Small intestine (tissue), 7 donors: Measurements from ENCODE around the gene NRCAM. TPM values are rescaled to one million over a fixed set of nuclear protein-coding genes. Genes with fewer than 3 reads are reported as not detected.
A peak's percentile ranks its signal among the peaks of the same experiment; 100 is the strongest.

Experiments used
- DNase-seq, 2 donors: peaks; one replicate each; pipeline versions ENCODE4 v3.0.0 to v3.0.0-alpha.2; 2013
- FAIRE-seq: peaks from 2 replicates; lab custom pipeline; 2012; peaks lifted over from hg19 to GRCh38; lab: Jason Lieb, UNC
- H3K27ac ChIP-seq, 3 donors: one replicate each; pipeline ENCODE4 v1.5.1; 2013; ENCODE audit warnings: low read length in 2 of 3, mild to moderate bottlenecking in 2 of 3, control low read depth in 1 of 3, inconsistent platforms in 1 of 3, low read depth in 1 of 3, moderate library complexity in 1 of 3
- H3K27me3 ChIP-seq, 3 donors: one replicate each; pipeline ENCODE4 v1.6.1; 2013; ENCODE audit warnings: low read length in 3 of 3, inconsistent platforms in 1 of 3; ENCODE audit not compliant: control insufficient read depth in 3 of 3, insufficient read depth in 3 of 3
- H3K36me3 ChIP-seq, 3 donors: one replicate each; pipeline ENCODE4 v1.6.1; 2013; ENCODE audit warnings: low read length in 3 of 3, inconsistent platforms in 1 of 3, low read depth in 1 of 3, mild to moderate bottlenecking in 1 of 3, moderate library complexity in 1 of 3; ENCODE audit not compliant: control insufficient read depth in 3 of 3, insufficient read depth in 2 of 3
- H3K4me1 ChIP-seq, 3 donors: one replicate each; pipeline ENCODE4 v1.6.1; 2013; ENCODE audit warnings: low read length in 2 of 3, inconsistent platforms in 1 of 3, low read depth in 1 of 3, mild to moderate bottlenecking in 1 of 3, moderate library complexity in 1 of 3; ENCODE audit not compliant: control insufficient read depth in 3 of 3, insufficient read depth in 2 of 3
- H3K4me3 ChIP-seq, 3 donors: one replicate each; pipeline ENCODE4 v1.5.1; 2013; ENCODE audit warnings: low read length in 3 of 3, control low read depth in 1 of 3, inconsistent platforms in 1 of 3, low read depth in 1 of 3, mild to moderate bottlenecking in 1 of 3, moderate library complexity in 1 of 3
- H3K9me3 ChIP-seq, 2 donors: one replicate each; pipeline ENCODE4 v1.6.1; 2013; ENCODE audit warnings: low read depth in 1 of 2, low read length in 1 of 2; ENCODE audit not compliant: control insufficient read depth in 2 of 2, insufficient read depth in 1 of 2
- WGBS, 3 donors: extraction: QIAGEN DNeasy Blood & Tissue Kit; methylation state at CpG; one replicate each; pipeline ENCODE4 v1.1.7; 2013; 5-methylcytosine and 5-hydroxymethylcytosine counted together
- polyA plus RNA-seq, 4 donors: library from polyadenylated mRNA; stranded (reverse) in 3 of 4; unstranded in 1 of 4; fragments of 200-250 nt in 3 of 4; fragments of 120-200 nt in 1 of 4; gene quantifications; one replicate each; pipeline versions ENCODE4 v1.2.1 to v1.2.3, GENCODE V29; 2013
- donor health status: healthy with polysubstance abuse.
- donor health status: control.
- donor health status: control.
- donor health status: Bipolar disorder and iron deficiency.
- donor health status: healthy.

NRCAM gene
- polyA plus RNA-seq, 4 donors, result 0.27 to 6.8 (median 1.4) TPM

DNA sequence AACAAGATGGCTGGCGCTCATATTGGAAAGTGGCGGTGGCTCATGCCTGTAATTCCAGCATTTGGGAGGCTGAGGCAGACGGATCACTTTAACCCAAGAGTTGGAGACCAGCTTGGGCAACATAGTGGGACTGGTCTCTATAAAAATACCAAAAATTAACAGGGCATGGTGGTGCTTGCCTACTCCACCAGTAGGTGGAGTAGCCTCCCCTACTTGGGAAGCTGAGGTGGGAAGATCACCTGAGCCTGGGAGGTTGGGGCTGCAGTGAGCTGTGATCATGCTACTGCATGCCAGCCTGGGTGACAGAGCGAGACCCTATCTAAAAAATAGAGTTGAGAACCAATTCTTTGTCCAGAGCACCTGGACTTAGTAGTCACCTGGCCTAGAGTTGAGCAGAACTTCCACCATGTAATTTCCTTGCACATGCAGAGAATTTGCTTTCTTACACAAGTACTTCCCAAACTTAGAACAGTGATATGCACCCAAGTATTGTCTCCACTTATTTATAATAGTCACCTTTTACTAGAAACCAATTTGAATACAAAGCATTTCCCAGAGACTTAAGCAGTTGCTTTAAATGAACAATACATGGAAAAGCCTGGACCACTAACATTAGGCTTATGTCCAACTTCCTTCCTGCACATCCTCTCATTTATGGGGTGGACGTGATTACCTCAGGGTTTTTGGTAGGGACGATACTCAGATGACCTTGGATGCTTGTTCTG lies 342.0 kb downstream of the NRCAM start:
- Histone ChIP-seq H3K27ac (no peak overlapping the region), H3K27me3 (no peaks in the 10 kb centered on the region), H3K36me3 (no peaks in the 10 kb centered on the region), H3K9me3 (no peaks in the 10 kb centered on the region), H3K4me1 (peaks cover 0 to 4% (median 0%) of the 10 kb centered on the region in 3 donors), H3K4me3 (no peak overlapping the region)
- DNase-seq (peak; percentile 41 to 57), FAIRE-seq (no peak)
- WGBS, 3 donors, result 69 to 77% (median 72%) methylated on average over 6 of the region's 6 CpGs

DNA sequence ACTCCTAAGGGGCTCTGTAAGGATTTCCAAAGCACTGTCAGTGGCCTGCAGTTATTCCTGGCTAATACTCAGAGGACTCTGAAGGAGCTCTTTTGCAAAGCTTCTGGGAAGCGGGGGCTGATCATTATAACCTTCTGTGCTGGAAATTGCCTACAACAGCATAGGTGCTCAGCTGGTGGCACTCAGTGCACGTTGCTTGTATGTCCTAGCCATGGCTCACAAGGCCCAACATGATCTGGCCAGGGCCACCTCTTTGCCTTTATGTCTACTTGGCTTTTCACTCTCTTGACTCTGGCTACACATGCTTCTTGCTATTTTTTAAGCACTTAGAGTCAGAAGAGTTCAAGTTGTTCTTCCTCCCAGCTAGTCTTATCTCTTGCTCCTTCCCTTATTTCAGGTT lies 343.6 kb downstream of the NRCAM start:
- no peak for FAIRE-seq

DNA sequence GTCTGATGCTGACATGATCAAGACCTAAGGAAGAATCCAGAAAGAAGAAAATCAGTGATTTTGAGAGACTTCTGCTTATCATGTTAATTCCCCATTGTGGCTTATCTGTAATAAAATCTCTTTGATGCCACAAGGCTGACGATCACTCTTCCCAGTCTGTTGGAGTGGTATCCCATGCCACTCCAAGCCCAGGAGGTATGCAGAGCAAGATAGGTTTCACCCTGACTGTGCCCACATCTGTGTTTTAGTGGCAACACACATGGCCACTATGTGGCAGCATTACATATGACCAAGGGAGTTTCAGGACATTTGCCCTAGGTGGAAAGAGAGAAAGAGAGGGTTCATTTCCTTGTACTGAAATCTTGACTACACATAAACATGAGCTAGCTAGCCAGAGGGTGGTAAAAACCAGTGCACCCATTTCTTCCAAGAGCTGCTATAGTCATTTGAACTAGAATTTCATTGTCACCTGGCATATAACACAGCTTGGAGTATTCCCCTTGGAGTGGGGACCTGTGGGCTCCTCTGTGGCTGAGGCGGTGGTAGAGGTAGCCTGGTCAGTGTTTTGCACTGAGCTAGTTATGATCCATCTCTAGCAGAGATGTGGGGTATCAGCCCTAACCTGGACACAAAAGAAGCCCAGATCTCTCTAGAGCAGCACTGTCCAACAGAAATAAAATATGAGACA lies 346.9 kb downstream of the NRCAM start:
- Histone ChIP-seq H3K4me3 (no peak overlapping the region), H3K27me3 (no peaks in the 10 kb centered on the region), H3K9me3 (no peaks in the 10 kb centered on the region), H3K27ac (peak overlapping the region in 1 of 3 donors; percentile 3), H3K4me1 (peaks cover 4 to 13% (median 7%) of the 10 kb centered on the region in 3 donors), H3K36me3 (no peaks in the 10 kb centered on the region)
- FAIRE-seq (no peak), DNase-seq (peak; percentile 60 to 80)
- WGBS, 3 donors, result 53 to 70% (median 57%) methylated on average over 2 of the region's 2 CpGs

More for the DNA sequence above, 343.6 kb downstream of the NRCAM start:
- H3K9me3 ChIP-seq, result no peaks in the 10 kb centered on the region
- H3K4me1 ChIP-seq, result peaks cover 0 to 13% (median 4%) of the 10 kb centered on the region in 3 donors
- DNase-seq, result no peak
- no peak overlapping the region for H3K27ac ChIP-seq
- H3K4me3 ChIP-seq, result no peak overlapping the region
- H3K36me3 ChIP-seq, result no peaks in the 10 kb centered on the region
- 87 to 95% (median 88%) methylated on average over 2 of the region's 2 CpGs for WGBS, 3 donors
- no peaks in the 10 kb centered on the region for H3K27me3 ChIP-seq

DNA sequence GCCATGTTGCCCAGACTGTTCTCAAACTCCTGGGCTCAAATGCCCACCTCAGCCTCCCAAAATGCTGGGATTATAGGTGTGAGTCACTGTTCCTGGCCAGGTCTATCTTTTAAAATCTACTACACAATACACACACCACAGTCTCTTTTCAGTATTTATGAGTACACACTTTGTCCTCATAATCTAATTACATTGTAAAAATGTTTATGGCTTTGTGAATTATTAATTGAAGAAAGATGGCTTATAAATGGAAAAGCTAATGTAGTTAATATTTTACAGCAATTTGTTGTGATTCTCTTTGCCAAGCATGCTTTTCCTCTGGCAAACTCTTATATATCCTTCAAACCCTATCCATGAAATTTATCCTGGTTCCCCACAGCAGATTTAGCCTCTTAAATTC lies 348.1 kb downstream of the NRCAM start:
- Histone ChIP-seq H3K27ac (peak overlapping the region in 1 of 3 donors; percentile 44), H3K4me3 (no peak overlapping the region), H3K36me3 (no peaks in the 10 kb centered on the region), H3K27me3 (no peaks in the 10 kb centered on the region), H3K4me1 (peaks cover 4 to 13% (median 7%) of the 10 kb centered on the region in 3 donors), H3K9me3 (no peaks in the 10 kb centered on the region)
- DNase-seq, result peak; percentile 56 to 83
- no peak for FAIRE-seq

DNA sequence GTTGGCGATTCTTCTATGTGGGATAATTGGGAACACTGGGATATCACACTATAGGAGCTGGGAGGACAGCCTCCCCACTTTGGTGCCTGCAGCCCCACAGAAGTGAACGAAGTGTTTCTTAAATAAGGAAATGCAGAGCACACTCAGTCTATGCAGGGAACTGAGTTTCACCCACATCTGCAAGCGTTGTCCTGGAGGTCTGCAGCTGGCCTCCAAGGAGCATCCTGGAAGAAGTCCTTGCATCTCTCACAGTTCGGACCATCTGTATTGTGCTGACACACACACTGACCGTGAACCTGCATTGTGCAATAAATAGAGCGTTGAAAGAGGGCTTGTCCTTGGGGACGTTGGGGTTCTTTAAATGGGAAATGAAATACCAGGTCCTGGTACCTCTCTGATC lies 351.9 kb downstream of the NRCAM start:
- DNase-seq (no peak), FAIRE-seq (no peak)
- H3K4me1 ChIP-seq, result peaks cover 4 to 10% (median 7%) of the 10 kb centered on the region in 3 donors
- H3K36me3 ChIP-seq, result no peaks in the 10 kb centered on the region
- H3K27ac ChIP-seq, result no peak overlapping the region
- H3K27me3 ChIP-seq, result no peaks in the 10 kb centered on the region
- no peaks in the 10 kb centered on the region for H3K9me3 ChIP-seq
- H3K4me3 ChIP-seq, result no peak overlapping the region
- WGBS, 3 donors, result 71 to 84% (median 81%) methylated on average over 7 of the region's 7 CpGs

DNA sequence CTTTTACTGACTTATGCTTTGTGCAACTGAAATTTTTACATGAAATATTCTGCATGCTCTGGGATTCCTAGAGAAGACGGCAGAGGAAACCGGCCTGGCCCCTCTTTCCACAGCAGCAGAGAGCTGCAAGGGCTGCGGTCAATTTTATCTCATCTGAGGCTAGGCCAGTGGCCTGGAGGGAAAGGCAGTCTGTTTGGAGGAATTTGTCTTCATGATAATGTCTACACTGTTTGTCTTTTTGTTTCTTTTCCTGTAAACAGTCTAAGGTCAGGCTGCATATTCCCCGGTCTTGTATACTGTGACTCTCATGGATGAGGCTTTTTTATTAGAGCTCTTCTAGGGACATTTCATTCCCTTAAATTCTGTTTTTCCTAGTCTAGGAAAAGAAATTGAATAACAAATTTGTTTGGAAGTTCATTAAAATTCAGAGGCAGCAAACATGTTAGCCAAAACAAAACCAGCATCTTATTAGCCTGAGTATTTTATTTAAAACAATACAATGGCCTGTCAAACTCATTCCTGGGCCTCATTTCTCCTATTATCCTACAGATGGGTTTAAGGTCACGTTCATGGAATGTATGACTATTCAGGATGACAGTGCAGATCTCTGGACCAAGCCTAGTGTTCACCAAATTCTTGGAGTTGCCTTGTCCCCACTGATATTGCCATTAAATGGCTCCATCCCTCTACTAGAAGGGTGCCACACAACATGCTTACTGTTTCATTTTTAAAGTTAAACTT lies 352.5 kb downstream of the NRCAM start:
- Histone ChIP-seq H3K4me1 (peaks cover 4 to 7% (median 4%) of the 10 kb centered on the region in 3 donors), H3K4me3 (no peak overlapping the region), H3K36me3 (no peaks in the 10 kb centered on the region), H3K27ac (no peak overlapping the region), H3K9me3 (no peaks in the 10 kb centered on the region), H3K27me3 (no peaks in the 10 kb centered on the region)
- FAIRE-seq, result no peak
- WGBS, 3 donors, result 75 to 94% (median 79%) methylated on average over 5 of the region's 5 CpGs
- no peak for DNase-seq

DNA sequence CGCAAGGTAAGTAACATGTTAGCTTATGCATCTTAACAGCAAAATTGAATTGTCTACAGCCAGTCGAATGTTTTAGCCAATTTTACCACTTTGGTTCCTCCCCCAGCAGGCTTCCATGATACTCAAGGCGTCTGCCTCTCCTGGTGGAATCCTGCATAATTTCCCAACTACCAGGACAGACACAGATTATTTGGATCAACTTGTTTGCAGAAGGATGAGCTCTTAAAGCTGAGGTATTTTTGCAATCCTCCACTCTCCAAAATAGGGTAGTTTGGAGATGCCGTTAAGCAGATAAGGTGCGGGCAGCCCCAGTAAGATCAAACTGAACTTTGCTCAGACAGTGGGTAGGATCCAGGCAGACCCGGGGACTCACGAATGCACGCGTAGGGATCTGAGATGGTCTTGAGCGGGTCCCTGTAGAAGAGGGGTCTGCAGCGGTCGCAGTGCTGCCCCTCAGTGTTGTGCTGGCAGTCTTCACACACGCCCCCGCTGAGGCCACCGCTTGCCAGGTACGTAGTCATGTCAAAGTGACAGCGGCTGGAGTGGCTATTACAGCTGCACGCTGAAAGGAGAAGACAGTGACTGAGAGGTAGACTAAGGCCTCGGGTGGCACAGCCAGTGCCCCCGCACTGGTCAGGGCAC lies 353.4 kb downstream of the NRCAM start:
- no peak overlapping the region for H3K27ac ChIP-seq
- FAIRE-seq, result no peak
- H3K4me3 ChIP-seq, result no peak overlapping the region
- no peaks in the 10 kb centered on the region for H3K36me3 ChIP-seq
- no peaks in the 10 kb centered on the region for H3K9me3 ChIP-seq
- H3K4me1 ChIP-seq, result peaks cover 0 to 4% (median 4%) of the 10 kb centered on the region in 3 donors
- 77 to 87% (median 84%) methylated on average over 20 of the region's 20 CpGs for WGBS, 3 donors
- no peaks in the 10 kb centered on the region for H3K27me3 ChIP-seq
- DNase-seq, result no peak

DNA sequence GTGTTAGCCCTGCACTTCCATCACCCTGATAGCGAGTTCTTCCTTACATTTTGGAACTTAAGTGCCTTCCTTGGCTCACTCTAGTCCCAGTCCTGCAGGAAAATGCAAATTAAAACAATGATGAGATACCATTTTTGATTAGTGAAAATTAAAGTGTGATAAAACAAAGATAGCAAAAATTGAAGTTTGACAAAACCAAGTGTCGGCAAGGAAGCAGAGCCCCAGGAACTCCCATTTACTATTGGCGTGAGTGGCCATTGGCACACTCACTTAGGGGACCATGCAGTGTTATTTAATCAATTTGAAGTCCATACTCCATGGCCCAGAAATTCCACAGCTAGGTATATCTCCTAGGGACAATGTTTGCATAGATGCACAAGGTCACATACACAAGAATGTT lies 354.5 kb downstream of the NRCAM start:
- FAIRE-seq (no peak), DNase-seq (no peak)
- no peaks in the 10 kb centered on the region for H3K9me3 ChIP-seq
- H3K27ac ChIP-seq, result no peak overlapping the region
- no peak overlapping the region for H3K4me3 ChIP-seq
- no peaks in the 10 kb centered on the region for H3K27me3 ChIP-seq
- H3K36me3 ChIP-seq, result no peaks in the 10 kb centered on the region
- WGBS, 3 donors, result 91 to 99% (median 91%) methylated on average over 3 of the region's 3 CpGs
- no peaks in the 10 kb centered on the region for H3K4me1 ChIP-seq
